Activated CD8-positive, alpha-beta memory T cell treated with anti-CD3 and anti-CD28 coated beads, Interleukin-2, amount 10 ng/mL, durations not matched to agents 7 days and 5 days (primary cell): Measurements from ENCODE around the gene CCR3. TPM values are rescaled to one million over a fixed set of nuclear protein-coding genes. Genes with fewer than 3 reads are reported as not detected.

Experiments
- ATAC-seq: fragments of 150-1000 bp; cut with Tn5 transposase; one replicate; pipeline ENCODE4 v1.10.0; 2021; ENCODE audit warnings: moderate library complexity
- CTCF ChIA-PET: fragments of 350-600 bp; sonication (Branson Sonifier 250); formaldehyde crosslinking; loops from one replicate; lab custom pipeline; 2021; ENCODE audit warnings: antibody characterized with exemption; lab: Charles Lee
- DNase-seq: peaks from one replicate; pipeline ENCODE4 v3.0.0-alpha.2; 2020
- H3K27ac Mint-ChIP-seq: one replicate; pipeline ENCODE4 v1.8.0; 2021; ENCODE audit warnings: mild to moderate bottlenecking, mixed read lengths
- H3K27me3 Mint-ChIP-seq: one replicate; pipeline ENCODE4 v1.8.0; 2021; ENCODE audit warnings: mixed read lengths
- H3K36me3 Mint-ChIP-seq: one replicate; pipeline ENCODE4 v1.8.0; 2021; ENCODE audit warnings: mild to moderate bottlenecking, mixed read lengths
- H3K4me1 Mint-ChIP-seq: one replicate; pipeline ENCODE4 v1.8.0; 2021; ENCODE audit warnings: mixed read lengths
- H3K4me3 Mint-ChIP-seq: one replicate; pipeline ENCODE4 v1.8.0; 2021; ENCODE audit warnings: mild to moderate bottlenecking, moderate library complexity, mixed read lengths
- H3K9me3 Mint-ChIP-seq: one replicate; pipeline ENCODE4 v1.8.0; 2022; ENCODE audit warnings: low read depth, mixed read lengths
- total RNA-seq, 2 experiments: library from RNA; stranded (reverse); gene quantifications; one replicate each; pipeline ENCODE4 v1.2.3, GENCODE V29; 2021

Gene CCR3
- total RNA-seq, 2 experiments from 2014 or later, result 1.4 to 2.0 TPM

DNA sequence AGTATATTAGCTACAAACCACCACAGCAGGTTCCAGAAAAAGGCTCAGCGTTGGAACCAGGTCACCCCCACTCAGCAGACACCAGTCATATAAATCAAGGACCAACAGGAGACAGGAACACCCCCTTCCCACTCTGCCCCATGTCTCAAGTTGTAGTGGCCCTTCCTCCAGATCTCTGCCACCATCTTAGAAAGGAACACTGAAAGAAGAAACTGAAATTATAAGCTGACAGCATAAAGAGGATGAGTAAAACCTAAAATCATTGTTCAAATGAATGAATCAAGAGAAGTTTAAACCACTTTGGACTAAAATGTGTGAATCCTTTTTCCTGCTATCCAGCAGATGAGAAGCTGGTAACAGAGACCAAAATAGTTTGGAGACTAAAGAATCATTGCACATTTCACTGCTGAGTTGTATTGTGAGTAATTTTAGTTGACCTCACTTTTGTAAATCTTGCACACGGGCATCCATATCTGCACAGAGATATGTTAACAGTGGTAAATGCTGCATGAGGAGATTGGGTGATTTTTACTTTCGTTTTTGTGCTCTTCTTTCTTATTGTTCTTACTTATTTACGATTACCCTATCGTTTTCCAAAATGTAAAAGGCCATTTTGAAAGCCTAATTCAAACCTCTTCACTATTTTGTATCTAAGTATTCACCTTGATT lies 19.8 kb downstream of the CCR3 start:
- H3K27me3 Mint-ChIP-seq, result peaks cover 1% of the 10 kb centered on the region
- CTCF ChIA-PET, result interaction anchor here (0.5 to 2.9 kb wide), 9 partner anchors 14 to 1207 kb away, joined by 3 to 12 read pairs (median 5); partner anchors contain the start of gene CCR5
- H3K27ac Mint-ChIP-seq, result peak overlapping the region; percentile 88
- peaks cover 55% of the 10 kb centered on the region for H3K4me1 Mint-ChIP-seq
- no peak for DNase-seq
- peak; percentile 84 for ATAC-seq
- H3K4me3 Mint-ChIP-seq, result peak overlapping the region; percentile 61
- H3K9me3 Mint-ChIP-seq, result peaks cover 10% of the 10 kb centered on the region
- peaks cover 34% of the 10 kb centered on the region for H3K36me3 Mint-ChIP-seq

DNA sequence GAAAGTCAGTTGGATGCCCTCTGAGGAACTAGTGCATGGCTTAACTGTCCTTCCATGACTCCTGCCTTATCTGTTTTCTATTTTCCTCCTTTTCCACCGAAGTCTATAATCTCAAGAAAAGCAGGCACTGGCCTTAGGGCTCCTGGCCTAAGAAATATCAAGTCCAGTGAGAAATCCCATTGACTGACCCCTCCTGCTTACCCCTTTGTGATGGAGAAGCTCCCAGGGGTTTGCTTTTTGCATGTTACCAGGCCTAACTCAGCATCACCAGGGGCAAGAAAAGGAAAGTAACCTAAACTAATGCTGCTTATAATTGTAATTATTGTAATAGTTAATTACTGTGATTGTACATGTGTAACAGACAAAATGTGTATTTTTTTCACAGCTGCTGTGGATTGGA lies 21.7 kb downstream of the CCR3 start:
- DNase-seq, result no peak
- Mint-ChIP-seq H3K9me3 (peaks cover 10% of the 10 kb centered on the region), H3K4me1 (peaks cover 66% of the 10 kb centered on the region), H3K27ac (no peak overlapping the region), H3K27me3 (peaks cover 2% of the 10 kb centered on the region), H3K36me3 (peaks cover 36% of the 10 kb centered on the region), H3K4me3 (no peak overlapping the region)
- ATAC-seq, result no peak
- CTCF ChIA-PET, result interaction anchor here (1.0 to 2.9 kb wide), 3 partner anchors 13 to 111 kb away, joined by 3 to 12 read pairs (median 5); partner anchors contain the start of gene CCR5

GRCh38 chr3:46266598-46266997 lies 24.3 kb downstream of the CCR3 start:
- no peak for DNase-seq
- H3K4me3 Mint-ChIP-seq, result no peak overlapping the region
- H3K27me3 Mint-ChIP-seq, result peaks cover 4% of the 10 kb centered on the region
- no peak overlapping the region for H3K27ac Mint-ChIP-seq
- H3K36me3 Mint-ChIP-seq, result peaks cover 26% of the 10 kb centered on the region
- CTCF ChIA-PET, result interaction anchor here (0.6 to 5.7 kb wide), 12 partner anchors 9 to 354 kb away, joined by 3 to 81 read pairs (median 3); partner anchors contain the start of genes CCR1 and CCR5
- no peak for ATAC-seq
- peaks cover 73% of the 10 kb centered on the region for H3K4me1 Mint-ChIP-seq
- H3K9me3 Mint-ChIP-seq, result no peaks in the 10 kb centered on the region

DNA sequence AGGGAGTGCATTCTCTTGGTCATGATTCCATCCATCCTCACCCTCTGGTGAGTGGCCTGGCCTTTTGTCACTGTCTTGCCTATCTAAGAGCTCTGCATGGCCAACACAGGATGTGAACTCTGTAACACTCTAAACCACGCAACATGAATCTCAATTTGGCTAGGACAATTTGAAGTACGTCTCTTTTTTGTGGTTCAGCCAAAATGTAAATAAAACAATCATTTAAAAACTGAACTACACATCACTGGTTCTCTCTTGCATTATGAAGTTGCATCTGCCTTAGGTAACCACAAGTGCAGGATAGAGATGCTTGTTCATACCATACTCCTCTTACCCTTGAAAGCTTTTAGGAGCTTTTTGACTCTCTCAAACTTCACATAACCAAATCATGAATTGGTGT lies 27.3 kb downstream of the CCR3 start:
- peak overlapping the region; percentile 84 for H3K27ac Mint-ChIP-seq
- DNase-seq, result peak; percentile 61
- ATAC-seq, result peak; percentile 87
- peaks cover 30% of the 10 kb centered on the region for H3K36me3 Mint-ChIP-seq
- peaks cover 55% of the 10 kb centered on the region for H3K4me1 Mint-ChIP-seq
- H3K27me3 Mint-ChIP-seq, result peaks cover 10% of the 10 kb centered on the region
- no peak overlapping the region for H3K4me3 Mint-ChIP-seq
- CTCF ChIA-PET, result interaction anchor here (0.9 to 5.7 kb wide), 16 partner anchors 10 to 193 kb away, joined by 3 to 81 read pairs (median 4); partner anchors contain the start of genes CCR2 and CCR5
- no peaks in the 10 kb centered on the region for H3K9me3 Mint-ChIP-seq

DNA sequence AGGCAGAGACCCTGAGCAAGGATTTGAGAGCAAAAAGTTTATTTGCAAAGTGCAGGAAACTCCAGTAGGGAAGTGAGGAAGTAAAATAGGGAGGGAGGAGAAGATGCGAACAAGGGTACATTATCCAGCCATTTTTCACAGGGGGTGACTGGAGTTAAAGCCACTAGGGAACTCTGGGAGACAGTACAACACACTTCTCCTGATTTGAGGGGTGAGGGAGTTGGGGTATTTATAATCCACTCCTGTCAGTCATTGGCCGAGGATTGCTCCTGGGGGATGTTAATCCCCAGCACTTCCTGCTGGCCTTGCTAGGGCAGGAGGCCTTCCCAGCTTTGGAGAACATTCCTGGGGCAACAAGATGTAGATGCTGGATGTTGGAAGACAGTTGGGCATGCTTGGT lies 28.2 kb downstream of the CCR3 start:
- Mint-ChIP-seq H3K4me3 (no peak overlapping the region), H3K9me3 (no peaks in the 10 kb centered on the region), H3K27ac (peak overlapping the region; percentile 57), H3K27me3 (peaks cover 16% of the 10 kb centered on the region), H3K36me3 (peaks cover 28% of the 10 kb centered on the region), H3K4me1 (peaks cover 53% of the 10 kb centered on the region)
- DNase-seq, result no peak
- CTCF ChIA-PET, result interaction anchor here (0.9 to 6.9 kb wide), 6 partner anchors 9 to 100 kb away, joined by 3 to 186 read pairs (median 6); partner anchors contain the start of gene CCR5
- ATAC-seq, result no peak

- H3K27ac Mint-ChIP-seq, result no peak overlapping the region
Observed at GRCh38 chr3:46271209-46271745, 29.0 kb downstream of the CCR3 start.

GRCh38 chr3:46272028-46272451 lies 29.8 kb downstream of the CCR3 start:
- no peaks in the 10 kb centered on the region for H3K9me3 Mint-ChIP-seq
- peaks cover 28% of the 10 kb centered on the region for H3K36me3 Mint-ChIP-seq
- CTCF ChIA-PET, result interaction anchor here (0.9 to 6.9 kb wide), 4 partner anchors 8 to 99 kb away, joined by 3 to 186 read pairs (median 4); partner anchors contain the start of gene CCR5
- H3K27me3 Mint-ChIP-seq, result peaks cover 16% of the 10 kb centered on the region
- ATAC-seq (no peak), DNase-seq (no peak)
- no peak overlapping the region for H3K27ac Mint-ChIP-seq
- H3K4me1 Mint-ChIP-seq, result peaks cover 54% of the 10 kb centered on the region
- no peak overlapping the region for H3K4me3 Mint-ChIP-seq

More at GRCh38 chr3:46271209-46271745, 29.0 kb downstream of the CCR3 start:
- Mint-ChIP-seq H3K36me3 (peaks cover 28% of the 10 kb centered on the region), H3K4me1 (peaks cover 52% of the 10 kb centered on the region), H3K4me3 (no peak overlapping the region), H3K9me3 (no peaks in the 10 kb centered on the region), H3K27me3 (peaks cover 16% of the 10 kb centered on the region)
- ATAC-seq (no peak), DNase-seq (no peak)
- CTCF ChIA-PET, result interaction anchor here (1.4 to 6.9 kb wide), 2 partner anchors 9 to 99 kb away, joined by 6 to 186 read pairs; partner anchors contain the start of gene CCR5

GRCh38 chr3:46276497-46277099 lies 34.3 kb downstream of the CCR3 start:
- H3K4me1 Mint-ChIP-seq, result peaks cover 61% of the 10 kb centered on the region
- peak; percentile 82 for ATAC-seq
- peaks cover 24% of the 10 kb centered on the region for H3K36me3 Mint-ChIP-seq
- no peak overlapping the region for H3K4me3 Mint-ChIP-seq
- H3K9me3 Mint-ChIP-seq, result no peaks in the 10 kb centered on the region
- peak overlapping the region; percentile 87 for H3K27ac Mint-ChIP-seq
- CTCF ChIA-PET, result interaction anchor here (0.6 to 6.9 kb wide), 34 partner anchors 9 to 326 kb away, joined by 3 to 186 read pairs (median 5); partner anchors contain the start of genes CCR1, CCR2 and CCR5
- peak; percentile 92 for DNase-seq
- H3K27me3 Mint-ChIP-seq, result peaks cover 11% of the 10 kb centered on the region

DNA sequence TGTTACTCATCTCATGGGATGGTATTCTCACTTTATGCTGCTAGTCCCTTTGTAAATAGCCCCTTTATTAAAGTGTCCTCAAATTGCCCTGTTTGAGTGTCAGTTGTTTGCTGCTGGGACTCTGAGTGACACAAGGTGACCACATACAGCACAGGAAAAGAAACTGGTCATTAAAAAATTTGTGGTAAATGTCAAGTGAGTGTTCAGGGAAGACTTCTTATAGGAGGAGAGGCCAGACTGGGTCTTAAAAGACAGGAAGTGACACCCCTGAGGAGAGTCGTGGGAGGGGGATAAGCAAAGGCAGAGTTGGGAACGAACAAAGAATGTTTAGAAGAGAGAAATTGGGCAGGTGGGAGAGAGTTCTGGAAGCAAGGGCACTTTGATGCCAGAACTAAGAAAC lies 35.2 kb downstream of the CCR3 start:
- Mint-ChIP-seq H3K36me3 (peaks cover 22% of the 10 kb centered on the region), H3K27me3 (peaks cover 11% of the 10 kb centered on the region), H3K4me1 (peaks cover 66% of the 10 kb centered on the region), H3K27ac (peak overlapping the region; percentile 87), H3K4me3 (no peak overlapping the region), H3K9me3 (no peaks in the 10 kb centered on the region)
- CTCF ChIA-PET, result interaction anchor here (1.1 to 6.9 kb wide), 5 partner anchors 71 to 180 kb away, joined by 3 to 186 read pairs (median 8); partner anchors contain the start of gene CCR5
- DNase-seq, result no peak
- no peak for ATAC-seq

DNA sequence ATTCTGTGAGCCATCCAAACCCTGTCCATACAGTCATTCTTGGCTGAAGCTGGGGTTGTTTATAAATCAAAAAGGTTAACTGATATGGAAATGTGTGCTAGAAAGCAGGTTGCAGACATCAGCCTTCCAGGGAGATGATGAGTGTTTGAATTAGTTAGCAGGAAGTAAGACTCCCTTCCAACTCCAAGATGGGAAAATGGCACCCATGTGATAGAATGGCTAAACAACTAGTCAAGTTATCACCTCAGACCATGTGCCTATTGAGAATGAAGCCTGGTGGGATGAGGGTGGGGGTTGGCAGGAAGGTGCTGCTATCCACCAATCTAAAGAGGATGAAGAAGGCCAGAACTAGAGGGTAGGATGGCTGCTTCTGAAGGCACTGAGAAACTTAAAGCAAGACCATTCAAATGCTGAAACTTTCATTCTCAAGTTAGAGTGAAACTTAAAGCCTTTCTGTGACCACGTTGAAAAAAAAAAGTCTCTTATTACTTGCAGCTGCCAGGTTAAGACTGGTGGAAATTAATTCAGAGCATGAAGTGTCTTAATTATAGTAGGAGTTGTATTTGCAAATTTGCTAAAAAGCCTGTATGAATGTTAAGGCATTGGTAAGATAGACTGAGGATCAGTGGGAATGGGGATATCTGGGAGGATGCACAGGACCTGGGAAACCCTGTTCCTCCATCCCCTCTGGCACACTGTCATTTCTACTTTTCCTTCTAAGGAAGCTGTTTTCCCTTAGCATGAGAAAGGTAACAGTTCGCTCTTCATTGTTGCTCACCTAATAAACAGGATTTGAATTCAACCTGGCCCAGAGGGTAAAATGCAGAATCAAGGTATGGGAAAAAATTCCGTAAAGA lies 36.8 kb downstream of the CCR3 start:
- Mint-ChIP-seq H3K4me3 (no peak overlapping the region), H3K27me3 (peaks cover 8% of the 10 kb centered on the region), H3K27ac (peak overlapping the region; percentile 87), H3K4me1 (peaks cover 82% of the 10 kb centered on the region), H3K9me3 (no peaks in the 10 kb centered on the region), H3K36me3 (peaks cover 21% of the 10 kb centered on the region)
- CTCF ChIA-PET, result interaction anchor here (0.9 to 3.7 kb wide), 11 partner anchors 8 to 177 kb away, joined by 3 to 53 read pairs (median 3); partner anchors contain the start of genes CCR1 and CCR5
- DNase-seq (no peak), ATAC-seq (peak; percentile 4)

DNA sequence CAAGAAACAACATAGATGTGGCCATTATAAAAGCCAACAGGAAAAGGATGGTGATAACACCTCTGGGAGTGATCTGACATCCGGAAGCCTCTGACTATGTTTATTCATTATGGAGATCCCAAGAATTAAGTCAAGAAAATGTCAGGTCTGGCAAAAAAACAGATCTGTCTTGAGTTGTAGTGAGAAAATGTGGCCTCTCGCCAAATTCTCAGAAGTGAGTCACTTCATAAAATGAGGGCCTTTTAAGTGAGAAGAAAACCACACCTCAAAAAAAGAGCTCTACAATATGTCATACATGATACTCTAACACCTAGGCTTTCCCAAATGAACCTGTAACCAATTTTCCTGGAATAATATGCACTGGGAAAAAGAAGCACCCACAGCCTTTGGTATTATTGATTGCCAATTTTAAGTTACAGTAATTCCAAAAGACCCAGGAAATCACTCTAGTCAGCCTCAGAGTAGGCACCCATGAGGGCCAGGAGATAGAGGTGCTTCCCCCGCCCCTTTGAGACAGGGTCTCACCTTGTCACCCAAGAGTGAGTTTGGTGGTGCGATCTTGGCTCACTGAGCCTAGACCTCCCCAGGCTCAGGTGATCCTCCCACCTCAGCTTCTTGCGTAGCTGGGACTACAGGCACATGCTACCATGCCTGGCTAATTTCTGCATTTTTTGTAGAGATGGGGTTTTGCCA lies 38.0 kb downstream of the CCR3 start:
- peak; percentile 84 for DNase-seq
- no peak overlapping the region for H3K4me3 Mint-ChIP-seq
- H3K4me1 Mint-ChIP-seq, result peaks cover 92% of the 10 kb centered on the region
- peak overlapping the region; percentile 87 for H3K27ac Mint-ChIP-seq
- peak; percentile 48 for ATAC-seq
- H3K36me3 Mint-ChIP-seq, result peaks cover 19% of the 10 kb centered on the region
- H3K27me3 Mint-ChIP-seq, result peaks cover under 1% of the 10 kb centered on the region
- H3K9me3 Mint-ChIP-seq, result no peaks in the 10 kb centered on the region
- CTCF ChIA-PET, result interaction anchor here (0.9 to 3.7 kb wide), 13 partner anchors 9 to 191 kb away, joined by 3 to 53 read pairs (median 4); partner anchors contain the start of genes CCR1 and CCR5

GRCh38 chr3:46281551-46281950 lies 39.3 kb downstream of the CCR3 start:
- no peak for DNase-seq
- H3K36me3 Mint-ChIP-seq, result peaks cover 25% of the 10 kb centered on the region
- no peaks in the 10 kb centered on the region for H3K9me3 Mint-ChIP-seq
- no peak for ATAC-seq
- H3K27ac Mint-ChIP-seq, result peak overlapping the region; percentile 91
- no peak overlapping the region for H3K4me3 Mint-ChIP-seq
- CTCF ChIA-PET, result interaction anchor here (0.8 to 1.2 kb wide), 3 partner anchors 14 to 88 kb away, joined by 3 to 6 read pairs (median 3); no protein-coding TSS in a partner anchor
- H3K27me3 Mint-ChIP-seq, result no peaks in the 10 kb centered on the region
- peaks cover 98% of the 10 kb centered on the region for H3K4me1 Mint-ChIP-seq
